ENCODE data around the gene SCAI.

DNA sequence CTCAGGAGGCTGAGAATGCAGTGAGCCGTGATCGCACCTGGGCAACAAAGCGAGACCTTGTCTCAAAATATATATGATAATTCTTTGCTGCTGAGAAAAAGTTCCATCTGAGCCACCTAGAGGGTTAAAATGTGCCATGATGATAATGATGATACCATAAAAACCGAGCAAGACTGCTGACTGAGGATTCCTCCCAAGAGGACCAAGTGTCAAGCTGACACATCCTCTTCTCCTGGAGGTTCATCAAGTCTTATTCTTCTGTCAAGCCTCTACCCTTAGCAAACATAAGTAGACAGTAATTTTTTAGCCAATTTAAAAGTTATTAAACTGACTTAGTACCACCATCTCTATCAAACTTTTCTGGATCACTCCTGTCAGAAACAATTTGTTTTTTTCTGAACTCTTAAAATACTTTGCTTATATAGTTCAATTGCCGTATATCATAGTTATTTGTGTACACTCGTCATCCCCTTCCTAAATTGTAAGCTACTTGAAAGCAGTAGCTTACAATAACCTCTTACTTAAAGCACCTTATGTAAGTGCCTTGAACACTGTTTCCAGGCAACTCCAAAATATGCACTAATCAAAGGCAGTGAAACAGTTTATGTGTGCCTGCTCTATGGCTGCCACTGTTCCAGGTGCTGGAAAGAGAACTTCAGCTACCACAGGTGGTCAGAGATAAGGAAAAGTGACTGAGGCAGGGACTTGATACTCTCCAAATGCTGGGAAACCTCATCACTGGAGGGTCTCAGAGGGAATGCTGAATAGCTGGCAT lies 57.4 kb downstream of the SCAI start:
- TF ChIP-seq, protein P1, sequence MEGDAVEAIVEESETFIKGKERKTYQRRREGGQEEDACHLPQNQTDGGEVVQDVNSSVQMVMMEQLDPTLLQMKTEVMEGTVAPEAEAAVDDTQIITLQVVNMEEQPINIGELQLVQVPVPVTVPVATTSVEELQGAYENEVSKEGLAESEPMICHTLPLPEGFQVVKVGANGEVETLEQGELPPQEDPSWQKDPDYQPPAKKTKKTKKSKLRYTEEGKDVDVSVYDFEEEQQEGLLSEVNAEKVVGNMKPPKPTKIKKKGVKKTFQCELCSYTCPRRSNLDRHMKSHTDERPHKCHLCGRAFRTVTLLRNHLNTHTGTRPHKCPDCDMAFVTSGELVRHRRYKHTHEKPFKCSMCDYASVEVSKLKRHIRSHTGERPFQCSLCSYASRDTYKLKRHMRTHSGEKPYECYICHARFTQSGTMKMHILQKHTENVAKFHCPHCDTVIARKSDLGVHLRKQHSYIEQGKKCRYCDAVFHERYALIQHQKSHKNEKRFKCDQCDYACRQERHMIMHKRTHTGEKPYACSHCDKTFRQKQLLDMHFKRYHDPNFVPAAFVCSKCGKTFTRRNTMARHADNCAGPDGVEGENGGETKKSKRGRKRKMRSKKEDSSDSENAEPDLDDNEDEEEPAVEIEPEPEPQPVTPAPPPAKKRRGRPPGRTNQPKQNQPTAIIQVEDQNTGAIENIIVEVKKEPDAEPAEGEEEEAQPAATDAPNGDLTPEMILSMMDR (IDR thresholded peaks at IDR 0.05) = no peak
- TF ChIP-seq POLR2A (IDR thresholded peaks at IDR 0.05) = no peak

All from thyroid gland (tissue), 4 donors.